Measurements from ENCODE around the gene EIF3C.
"Not testable (repeated sequence)": the region's sequence is repeated elsewhere in the genome, so short reads cannot be mapped to it uniquely, and the experiment has no call there.

Gene EIF3C

GRCh38 chr16:28711220-28712083 lies at the start of gene EIF3C:
Gene EIF3C (plus strand): TSS chr16:28711464. CDS start chr16:28711687, 223 bp downstream.
- not testable (repeated sequence) for DNase-seq (ENCODE audit: low spot score)

- DNase-seq (ENCODE audit: low spot score) = not testable (repeated sequence)
These were observed 45.0 kb upstream of the EIF3C start for GRCh38 chr16:28666264-28666663.

DNA sequence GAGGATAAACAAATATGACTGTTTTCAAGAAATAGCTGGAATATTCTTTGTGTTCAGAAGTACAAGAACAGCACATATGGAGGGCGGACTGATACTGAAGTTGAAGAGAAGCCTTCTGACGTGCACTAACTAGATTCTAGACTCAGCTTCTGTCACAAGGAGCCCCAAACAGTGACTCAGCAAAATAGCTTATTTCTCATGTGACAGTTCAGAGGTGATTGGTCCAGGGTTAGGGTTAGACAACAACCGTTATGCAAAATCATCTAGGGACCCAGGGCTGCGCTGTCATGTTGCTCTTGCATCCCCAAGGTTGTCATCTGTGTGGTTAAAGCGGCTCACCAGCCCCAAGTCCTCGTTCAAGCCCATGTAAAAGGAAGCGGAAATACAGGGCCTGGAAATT lies 43.8 kb upstream of the EIF3C start:
- not testable (repeated sequence) for DNase-seq (ENCODE audit: low spot score)

- not testable (repeated sequence) for DNase-seq (ENCODE audit: low spot score)
These were observed 43.1 kb upstream of the EIF3C start for GRCh38 chr16:28668199-28668598.

- not testable (repeated sequence) for DNase-seq (ENCODE audit: low spot score)
These were observed 22.8 kb upstream of the EIF3C start for GRCh38 chr16:28688327-28688952.

- not testable (repeated sequence) for DNase-seq (ENCODE audit: low spot score)
These were observed 21.8 kb upstream of the EIF3C start for GRCh38 chr16:28689425-28689824.

GRCh38 chr16:28691722-28692121 lies 19.5 kb upstream of the EIF3C start:
- not testable (repeated sequence) for DNase-seq (ENCODE audit: low spot score)

DNA sequence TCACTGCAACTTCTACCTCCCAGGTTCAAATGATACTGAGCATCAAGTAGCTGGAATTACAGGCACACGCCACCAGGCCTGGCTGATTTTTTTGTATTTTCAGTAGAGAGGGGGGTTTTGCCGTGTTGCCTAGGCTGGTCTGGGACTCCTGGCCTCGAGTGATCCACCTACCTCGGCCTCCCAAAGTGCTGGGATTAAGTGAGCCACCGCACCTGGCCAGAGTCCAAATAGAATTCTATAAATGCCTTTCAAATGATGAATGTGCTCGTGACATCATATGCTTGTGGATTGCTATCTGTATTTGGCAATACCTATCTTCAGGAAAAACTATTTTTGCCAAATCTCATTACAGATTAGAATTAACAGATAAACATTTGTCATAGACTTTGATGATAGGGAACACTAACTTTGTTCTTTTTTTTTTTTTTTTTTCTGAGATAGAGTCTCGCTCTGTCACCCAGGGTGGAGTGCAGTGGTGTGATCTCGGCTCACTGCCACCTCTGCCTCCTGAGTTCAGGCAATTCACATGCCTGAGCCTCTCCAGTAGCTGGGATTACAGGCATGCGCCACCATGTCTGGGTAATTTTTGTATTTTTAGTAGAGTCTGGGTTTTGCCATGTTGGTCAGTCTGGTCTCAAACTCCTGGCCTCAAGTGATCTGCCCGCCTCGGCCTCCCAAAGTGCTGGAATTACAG lies 17.9 kb upstream of the EIF3C start:
- not testable (repeated sequence) for DNase-seq (ENCODE audit: low spot score)

DNA sequence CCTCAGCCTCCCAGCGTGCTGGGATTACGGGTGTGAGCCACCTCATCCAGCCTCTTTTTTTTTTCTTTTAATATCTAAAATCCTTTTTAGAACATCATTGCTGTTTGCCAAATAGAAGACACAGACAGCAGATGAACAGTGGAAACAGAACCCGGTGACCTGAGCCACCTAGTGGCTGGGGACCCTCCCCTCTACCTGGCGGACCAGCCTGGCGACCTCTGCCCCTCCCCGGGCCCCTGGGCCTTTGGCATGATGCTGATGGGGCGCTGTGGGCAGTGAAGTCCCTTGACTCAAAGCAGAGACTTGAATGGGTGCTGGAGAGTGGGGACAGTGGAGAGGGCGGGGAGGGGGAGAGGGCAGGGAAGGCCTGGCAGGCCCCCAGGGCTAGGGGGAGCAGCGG lies 11.5 kb upstream of the EIF3C start:
- not testable (repeated sequence) for DNase-seq (ENCODE audit: low spot score)

- DNase-seq (ENCODE audit: low spot score) = not testable (repeated sequence)
These were observed 10.9 kb upstream of the EIF3C start for GRCh38 chr16:28700349-28700748.

GRCh38 chr16:28701384-28701783 lies 9.9 kb upstream of the EIF3C start:
- DNase-seq (ENCODE audit: low spot score) = not testable (repeated sequence)

GRCh38 chr16:28704246-28704645 lies 7.0 kb upstream of the EIF3C start:
- DNase-seq (ENCODE audit: low spot score) = not testable (repeated sequence)

DNA sequence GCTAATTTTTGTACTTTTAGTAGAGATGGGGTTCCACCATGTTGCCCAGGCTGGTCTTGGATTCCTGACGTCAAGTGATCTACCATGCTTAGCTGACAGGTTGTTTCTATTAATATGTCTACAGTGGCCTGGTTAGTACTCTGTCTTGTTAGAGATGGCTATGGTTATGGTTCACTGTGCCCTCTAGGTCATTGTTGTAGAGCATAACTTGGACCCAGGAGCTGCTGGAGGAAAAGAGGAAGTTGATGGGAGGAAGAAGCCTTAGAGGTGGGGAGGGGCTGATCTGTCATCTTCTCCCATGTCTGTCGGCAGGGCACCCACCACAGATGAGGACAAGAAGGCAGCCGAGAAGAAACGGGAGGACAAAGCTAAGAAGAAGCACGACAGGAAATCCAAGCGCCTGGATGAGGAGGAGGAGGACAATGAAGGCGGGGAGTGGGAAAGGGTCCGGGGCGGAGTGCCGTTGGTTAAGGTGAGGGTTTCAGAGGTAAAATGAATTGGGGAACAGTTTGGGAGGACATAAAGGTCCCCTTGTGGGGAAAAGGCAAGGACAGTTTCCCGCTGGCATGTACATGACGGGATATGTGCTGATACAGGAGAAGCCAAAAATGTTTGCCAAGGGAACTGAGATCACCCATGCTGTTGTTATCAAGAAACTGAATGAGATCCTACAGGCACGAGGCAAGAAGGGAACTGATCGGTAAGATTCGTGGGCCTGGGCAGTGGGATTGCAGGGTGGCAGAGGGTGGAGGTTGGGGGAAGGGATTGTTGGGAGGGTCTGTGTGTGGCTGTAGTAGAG lies 11.8 kb downstream of the EIF3C start:
- not testable (repeated sequence) for DNase-seq (ENCODE audit: low spot score)

DNA sequence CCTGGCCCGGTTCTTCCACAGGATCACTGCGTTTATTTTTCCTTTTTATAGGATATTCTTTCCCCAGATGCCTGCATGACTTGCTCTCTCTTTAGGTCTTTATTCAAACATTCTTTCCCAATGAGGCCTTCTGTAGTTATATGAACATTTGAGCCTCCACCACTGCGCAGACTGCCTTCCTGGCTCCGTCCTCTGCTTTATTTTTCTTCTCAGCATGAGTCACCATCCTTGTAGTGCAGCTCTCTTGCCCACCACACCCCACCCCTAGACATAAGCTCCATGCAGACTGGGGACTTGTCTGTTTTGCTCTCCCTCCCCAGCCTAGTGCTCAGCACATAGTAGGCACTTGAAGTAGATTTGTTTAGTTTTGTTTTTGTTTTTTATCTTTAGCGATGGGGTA lies 20.0 kb downstream of the EIF3C start:
- DNase-seq (ENCODE audit: low spot score) = not testable (repeated sequence)

GRCh38 chr16:28732455-28733124 lies 21.3 kb downstream of the EIF3C start:
- DNase-seq (ENCODE audit: low spot score) = not testable (repeated sequence)

- not testable (repeated sequence) for DNase-seq (ENCODE audit: low spot score)
These were observed 28.5 kb downstream of the EIF3C start for GRCh38 chr16:28739787-28740186.

DNA sequence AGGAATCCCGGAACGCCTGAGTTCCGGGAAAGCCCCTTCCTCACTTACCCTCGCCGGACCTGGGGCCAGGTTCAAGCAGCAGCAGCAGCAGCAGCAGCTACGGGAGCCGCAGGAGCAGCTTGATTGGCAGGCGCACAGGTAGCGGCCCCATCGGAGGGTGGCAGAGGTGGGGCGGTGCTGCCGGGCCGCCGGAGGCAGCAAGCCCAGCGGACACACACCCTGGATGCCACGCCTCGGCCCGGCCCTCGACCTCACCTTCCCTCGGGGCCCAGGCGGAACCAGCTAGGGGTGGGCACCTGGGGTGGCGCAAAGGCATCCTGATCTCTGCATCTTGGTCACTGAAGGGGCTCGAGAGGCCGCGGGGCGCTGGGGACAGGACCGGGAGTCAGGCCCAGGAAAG lies 29.4 kb downstream of the EIF3C start:
- DNase-seq (ENCODE audit: low spot score) = not testable (repeated sequence)

- not testable (repeated sequence) for DNase-seq (ENCODE audit: low spot score)
These were observed 30.0 kb downstream of the EIF3C start for GRCh38 chr16:28741295-28741694.

- not testable (repeated sequence) for DNase-seq (ENCODE audit: low spot score)
These were observed 35.5 kb downstream of the EIF3C start for GRCh38 chr16:28746618-28747350.

DNA sequence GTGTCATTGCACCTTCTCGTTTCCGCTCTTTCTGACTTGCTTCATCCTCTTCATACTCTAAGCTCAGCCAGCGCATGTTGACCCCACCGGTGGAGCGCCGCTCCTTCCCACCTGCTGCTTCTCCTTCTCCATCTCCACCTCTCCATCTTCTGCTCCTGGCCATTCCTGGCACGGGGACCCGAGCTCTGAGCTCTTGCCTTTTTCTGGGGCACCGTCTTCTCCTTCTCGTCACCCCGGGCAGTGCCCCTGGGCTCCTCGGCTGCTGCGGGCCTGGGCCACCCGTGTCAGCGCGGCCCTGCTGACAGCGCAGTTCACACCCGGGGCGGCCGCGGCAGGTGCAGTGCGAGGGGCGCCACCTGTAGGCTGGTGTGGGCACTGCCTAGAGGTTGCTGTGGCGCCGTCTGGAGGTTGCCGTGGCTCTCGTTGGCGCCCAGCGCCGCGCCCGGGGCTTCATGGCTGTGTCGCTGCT lies 38.8 kb downstream of the EIF3C start:
- not testable (repeated sequence) for DNase-seq (ENCODE audit: low spot score)
